H9 (cell line): ENCODE data around the gene SLC38A9. TPM values are rescaled to one million over a fixed set of nuclear protein-coding genes. Genes with fewer than 3 reads are reported as not detected.

ENCODE experiments used
- DNase-seq: peaks from one replicate; pipeline ENCODE4 v3.0.0-alpha.2; 2017
- H2AFZ ChIP-seq: one replicate; pipeline ENCODE4 v1.6.1; 2013; ENCODE audit warnings: mild to moderate bottlenecking, low read length, control low read depth, moderate library complexity
- H2AK5ac ChIP-seq: 2 replicates; pipeline ENCODE4 v1.6.1; 2013; ENCODE audit warnings: low read length, control low read depth, mixed read lengths; ENCODE audit not compliant: insufficient read length
- H2BK120ac ChIP-seq: one replicate; pipeline ENCODE4 v1.6.1; 2013; ENCODE audit warnings: low read depth, mild to moderate bottlenecking, low read length, control low read depth, inconsistent platforms; ENCODE audit not compliant: poor library complexity, severe bottlenecking
- H2BK12ac ChIP-seq: 2 replicates; pipeline ENCODE4 v1.6.1; 2013; ENCODE audit warnings: low read length, control low read depth, mixed read lengths, low read depth; ENCODE audit not compliant: insufficient read length
- H2BK15ac ChIP-seq: 2 replicates; pipeline ENCODE4 v1.6.1; 2013; ENCODE audit warnings: low read depth, low read length, control low read depth
- H2BK20ac ChIP-seq: one replicate; pipeline ENCODE4 v1.6.1; 2013; ENCODE audit warnings: low read depth, mild to moderate bottlenecking, low read length, control low read depth, inconsistent platforms; ENCODE audit not compliant: poor library complexity, severe bottlenecking
- H2BK5ac ChIP-seq: 2 replicates; pipeline ENCODE4 v1.6.1; 2013; ENCODE audit warnings: low read length, control low read depth, mixed read lengths; ENCODE audit not compliant: insufficient read length
- H3K14ac ChIP-seq: 2 replicates; pipeline ENCODE4 v1.6.1; 2013; ENCODE audit warnings: low read length, control low read depth; ENCODE audit not compliant: insufficient read depth
- H3K18ac ChIP-seq: 2 replicates; pipeline ENCODE4 v1.6.1; 2013; ENCODE audit warnings: low read depth, mild to moderate bottlenecking, mixed read lengths, low read length, control low read depth; ENCODE audit not compliant: insufficient read length
- H3K23ac ChIP-seq: 2 replicates; pipeline ENCODE4 v1.6.1; 2013; ENCODE audit warnings: low read length, control low read depth, mixed read lengths, low read depth; ENCODE audit not compliant: insufficient read length
- H3K23me2 ChIP-seq: 2 replicates; pipeline ENCODE4 v1.6.1; 2013; ENCODE audit warnings: low read depth, mild to moderate bottlenecking, mixed read lengths, low read length, control low read depth; ENCODE audit not compliant: insufficient read length, poor library complexity, severe bottlenecking
- H3K27ac ChIP-seq: 2 replicates; pipeline ENCODE4 v1.5.1; 2013; ENCODE audit warnings: low read length, control low read depth, mixed read lengths, low read depth; ENCODE audit not compliant: insufficient read length
- H3K27me3 ChIP-seq: 2 replicates; pipeline ENCODE4 v1.6.1; 2013; ENCODE audit warnings: low read length, control low read depth, inconsistent platforms; ENCODE audit not compliant: insufficient read depth
- H3K4ac ChIP-seq: 2 replicates; pipeline ENCODE4 v1.6.1; 2013; ENCODE audit warnings: low read depth, mild to moderate bottlenecking, control low read depth, inconsistent platforms, low read length, moderate library complexity
- H3K4me1 ChIP-seq: 2 replicates; pipeline ENCODE4 v1.6.1; 2013; ENCODE audit warnings: low read length, control low read depth, inconsistent platforms; ENCODE audit not compliant: insufficient read depth
- H3K4me2 ChIP-seq: 2 replicates; pipeline ENCODE4 v1.6.1; 2013; ENCODE audit warnings: low read length, control low read depth, mixed read lengths; ENCODE audit not compliant: insufficient read length, insufficient read depth
- H3K56ac ChIP-seq: 2 replicates; pipeline ENCODE4 v1.6.1; 2013; ENCODE audit warnings: low read depth, mild to moderate bottlenecking, mixed read lengths, low read length, control low read depth; ENCODE audit not compliant: insufficient read length
- H3K79me1 ChIP-seq: 2 replicates; pipeline ENCODE4 v1.6.1; 2013; ENCODE audit warnings: low read depth, mild to moderate bottlenecking, moderate library complexity, low read length, control low read depth, inconsistent platforms; ENCODE audit not compliant: insufficient read depth, poor library complexity, severe bottlenecking
- H3K79me2 ChIP-seq: 2 replicates; pipeline ENCODE4 v1.6.1; 2013; ENCODE audit warnings: low read length, control low read depth, inconsistent platforms; ENCODE audit not compliant: insufficient read depth
- H3K9ac ChIP-seq: 2 replicates; pipeline ENCODE4 v1.6.1; 2013; ENCODE audit warnings: low read length, control low read depth, mixed read lengths; ENCODE audit not compliant: insufficient read length; ENCODE audit errors: extremely low read depth
- H3K9me3 ChIP-seq: one replicate; pipeline ENCODE4 v1.6.1; 2013; ENCODE audit warnings: low read depth, low read length, inconsistent platforms; ENCODE audit not compliant: control insufficient read depth
- H3T11ph ChIP-seq: one replicate; pipeline ENCODE4 v1.6.1; 2013; ENCODE audit warnings: mild to moderate bottlenecking, low read length, control low read depth, inconsistent platforms
- H4K20me1 ChIP-seq: one replicate; pipeline ENCODE4 v1.6.1; 2013; ENCODE audit not compliant: control insufficient read depth, insufficient read length, insufficient read depth
- H4K5ac ChIP-seq: 2 replicates; pipeline ENCODE4 v1.6.1; 2013; ENCODE audit warnings: low read depth, mild to moderate bottlenecking, mixed read lengths, low read length, control low read depth; ENCODE audit not compliant: insufficient read length
- H4K8ac ChIP-seq: replicated peaks from 2 replicates; pipeline ENCODE4 v1.6.1; 2013; ENCODE audit warnings: low read length, control low read depth, mixed read lengths, low read depth; ENCODE audit not compliant: insufficient read length
- H4K91ac ChIP-seq: 2 replicates; pipeline ENCODE4 v1.6.1; 2013; ENCODE audit warnings: low read depth, mild to moderate bottlenecking, moderate library complexity, mixed read lengths, low read length, control low read depth; ENCODE audit not compliant: insufficient read length
- H3K27ac Mint-ChIP-seq, 3 experiments: 2 replicates in 2 of 3; 3 replicates in 1 of 3; pipeline ENCODE4 v1.8.0; 2020 to 2021; ENCODE audit warnings: mixed read lengths in 3 of 3, mild to moderate bottlenecking in 1 of 3, moderate library complexity in 1 of 3
- H3K27me3 Mint-ChIP-seq: 2 replicates; pipeline ENCODE4 v1.8.0; 2021; ENCODE audit warnings: low read depth, mild to moderate bottlenecking, moderate library complexity, mixed read lengths
- H3K36me3 Mint-ChIP-seq, 3 experiments: 2 replicates in 2 of 3; 3 replicates in 1 of 3; pipeline ENCODE4 v1.8.0; 2020 to 2021; ENCODE audit warnings: low read depth in 3 of 3, mixed read lengths in 3 of 3; ENCODE audit not compliant: insufficient read depth in 1 of 3
- H3K4me1 Mint-ChIP-seq, 2 experiments: 2 replicates each; pipeline ENCODE4 v1.8.0; 2020; ENCODE audit warnings: mixed read lengths in 2 of 2
- H3K4me3 Mint-ChIP-seq, 2 experiments: 2 replicates in 1 of 2; 3 replicates in 1 of 2; pipeline ENCODE4 v1.8.0; 2020 to 2021; ENCODE audit warnings: mild to moderate bottlenecking in 2 of 2, mixed read lengths in 2 of 2, moderate library complexity in 1 of 2
- H3K9me3 Mint-ChIP-seq, 2 experiments: 2 replicates in 1 of 2; 3 replicates in 1 of 2; pipeline ENCODE4 v1.8.0; 2020; ENCODE audit warnings: mild to moderate bottlenecking in 2 of 2, mixed read lengths in 2 of 2, moderate library complexity in 1 of 2
- CTCF ChIP-seq: fragments of 200-600 bp; sonication (generic); conservative IDR thresholded peaks from 3 replicates; pipeline ENCODE4 v1.8.0; 2021; ENCODE audit warnings: antibody characterized with exemption, mild to moderate bottlenecking
- WGBS: extraction: QIAGEN DNeasy Blood & Tissue Kit; methylation state at CpG from one replicate; pipeline ENCODE4 v1.1.7; 2013; ENCODE audit warnings: missing lambda C conversion rate, low lambda C conversion rate, mixed read lengths; ENCODE audit not compliant: insufficient read length; ENCODE audit errors: extremely low coverage; 5-methylcytosine and 5-hydroxymethylcytosine counted together
- total RNA-seq: library from RNA; stranded (reverse); gene quantifications from 2 replicates; pipeline ENCODE4 v1.2.1, GENCODE V29; 2021

Gene SLC38A9
- total RNA-seq, 1 experiment from 2014 or later, result 48.5 TPM

GRCh38 chr5:55747778-55748318 lies 35.7 kb upstream of the SLC38A9 start:
- Histone ChIP-seq H4K91ac (no peak overlapping the region), H3K4me1 (no peaks in the 10 kb centered on the region), H3K79me2 (no peaks in the 10 kb centered on the region), H2BK5ac (no peak overlapping the region), H3K56ac (no peak overlapping the region), H2BK12ac (no peak overlapping the region), H3K14ac (no peak overlapping the region), H3K4ac (no peak overlapping the region), H2AK5ac (no peak overlapping the region), H3K23me2 (no peaks in the 10 kb centered on the region), H3K9me3 (no peaks in the 10 kb centered on the region), H3K27me3 (no peaks in the 10 kb centered on the region), H3K18ac (no peak overlapping the region), H3K9ac (no peak overlapping the region), H2BK20ac (no peak overlapping the region), H3T11ph (no peak overlapping the region), H4K5ac (no peak overlapping the region), H3K23ac (no peak overlapping the region), H4K20me1 (no peaks in the 10 kb centered on the region), H4K8ac (no peak overlapping the region), H2BK15ac (no peak overlapping the region), H3K27ac (no peak overlapping the region), H3K79me1 (no peaks in the 10 kb centered on the region), H2BK120ac (no peak overlapping the region), H3K4me2 (no peak overlapping the region), H2AFZ (no peak overlapping the region)
- peaks cover 5 to 7% of the 10 kb centered on the region in 2 experiments; a peak in 3 of 4 replicates for H3K4me1 Mint-ChIP-seq
- TF ChIP-seq CTCF, result no peak
- H3K27ac Mint-ChIP-seq, result no peak overlapping the region
- H3K36me3 Mint-ChIP-seq, result no peaks in the 10 kb centered on the region
- no peak overlapping the region for H3K4me3 Mint-ChIP-seq
- H3K27me3 Mint-ChIP-seq, result no peaks in the 10 kb centered on the region
- DNase-seq, result no peak
- no CpG with 5 or more reads among the region's 2 CpGs for WGBS
- H3K9me3 Mint-ChIP-seq, result no peaks in the 10 kb centered on the region
